Natural killer cell (primary cell): ENCODE data around the gene FTSJ3. TPM values are rescaled to one million over a fixed set of nuclear protein-coding genes. Genes with fewer than 3 reads are reported as not detected.

Experiments
- ATAC-seq, 3 donors: fragments of 150-1000 bp in 2 of 3; fragments of 200-7000 bp in 1 of 3; cut with Tn5 transposase; 1 replicate in 1 of 3; 2 replicates in 2 of 3; pipeline ENCODE4 v1.10.0; 2021; ENCODE audit warnings: mild to moderate bottlenecking in 2 of 3, moderate library complexity in 2 of 3
- DNase-seq, 2 donors: peaks; one replicate each; pipeline versions ENCODE4 v3.0.0 to v3.0.0-alpha.2; 2013 to 2021; ENCODE audit warnings: mixed read lengths in 1 of 2
- H3K27ac ChIP-seq: one replicate; pipeline ENCODE4 v1.5.1; 2013; ENCODE audit warnings: mild to moderate bottlenecking, low read length
- H3K27me3 ChIP-seq: one replicate; pipeline ENCODE4 v1.6.1; 2013; ENCODE audit warnings: low read length; ENCODE audit not compliant: control insufficient read depth, insufficient read depth
- H3K36me3 ChIP-seq: one replicate; pipeline ENCODE4 v1.6.1; 2013; ENCODE audit warnings: low read length; ENCODE audit not compliant: control insufficient read depth, insufficient read depth
- H3K4me1 ChIP-seq: one replicate; pipeline ENCODE4 v1.6.1; 2013; ENCODE audit warnings: low read length; ENCODE audit not compliant: control insufficient read depth, insufficient read depth
- H3K4me3 ChIP-seq: one replicate; pipeline ENCODE4 v1.5.1; 2013; ENCODE audit warnings: low read length
- H3K9me3 ChIP-seq: one replicate; pipeline ENCODE4 v1.6.1; 2013; ENCODE audit warnings: low read length; ENCODE audit not compliant: control insufficient read depth, insufficient read depth
- H3K27ac Mint-ChIP-seq, 2 donors: one replicate each; pipeline ENCODE4 v1.8.0; 2022; ENCODE audit warnings: mild to moderate bottlenecking in 2 of 2, mixed read lengths in 2 of 2, moderate library complexity in 1 of 2
- H3K27me3 Mint-ChIP-seq, 2 donors: one replicate each; pipeline ENCODE4 v1.8.0; 2022; ENCODE audit warnings: low read depth in 2 of 2, mixed read lengths in 2 of 2
- H3K36me3 Mint-ChIP-seq: one replicate; pipeline ENCODE4 v1.8.0; 2022; ENCODE audit warnings: mixed read lengths
- H3K4me1 Mint-ChIP-seq, 2 donors: one replicate each; pipeline ENCODE4 v1.8.0; 2022; ENCODE audit warnings: mixed read lengths in 2 of 2
- H3K4me3 Mint-ChIP-seq: one replicate; pipeline ENCODE4 v1.8.0; 2022; ENCODE audit warnings: mild to moderate bottlenecking, moderate library complexity, mixed read lengths
- H3K9me3 Mint-ChIP-seq, 2 donors: one replicate each; pipeline ENCODE4 v1.8.0; 2022; ENCODE audit warnings: mixed read lengths in 2 of 2
- CTCF ChIP-seq: fragments of 200-600 bp; IDR thresholded peaks from one replicate; pipeline ENCODE4 v1.8.0; 2022; ENCODE audit warnings: antibody characterized with exemption
- WGBS: methylation state at CpG from one replicate; pipeline ENCODE4 v1.1.7; 2013; ENCODE audit warnings: missing lambda C conversion rate; ENCODE audit not compliant: insufficient coverage; 5-methylcytosine and 5-hydroxymethylcytosine counted together
- intact Hi-C: fragments of 100-400 bp; cut with micrococcal nuclease; formaldehyde crosslinking; loops from one replicate; pipeline ENCODE4 v1.14.2; 2022
- total RNA-seq, 4 donors: library from RNA; stranded (reverse); fragments of 120-200 nt in 1 of 4; gene quantifications; one replicate each; pipeline versions ENCODE4 v1.2.3 to v1.2.4, GENCODE V29; 2013 to 2022

FTSJ3 gene
- total RNA-seq, 3 donors from 2014 or later (not counting 1 experiment from before 2014, with no cell fraction given): 35.2 to 53.5 (median 51.6) TPM

GRCh38 chr17:63780507-63780906 is 47.0 kb downstream of the FTSJ3 start:
- Histone ChIP-seq H3K4me1 (peaks cover 2% of the 10 kb centered on the region), H3K36me3 (peaks cover 24% of the 10 kb centered on the region), H3K9me3 (no peaks in the 10 kb centered on the region), H3K27ac (no peak overlapping the region), H3K4me3 (no peak overlapping the region), H3K27me3 (no peaks in the 10 kb centered on the region)
- peaks cover 44 to 61% of the 10 kb centered on the region in 2 donors for H3K4me1 Mint-ChIP-seq
- DNase-seq (no peak), ATAC-seq (no peak)
- no peak overlapping the region for H3K4me3 Mint-ChIP-seq
- intact Hi-C loops: no loop called here
- H3K9me3 Mint-ChIP-seq: no peaks in the 10 kb centered on the region
- peak overlapping the region in 1 of 2 donors; percentile 37 for H3K27ac Mint-ChIP-seq
- H3K36me3 Mint-ChIP-seq: no peaks in the 10 kb centered on the region
- H3K27me3 Mint-ChIP-seq: no peaks in the 10 kb centered on the region
- WGBS: 89% methylated on average over 1 of the region's 1 CpG
- TF ChIP-seq CTCF: no peak

- no peak for ATAC-seq
- peak overlapping the region; percentile 98 to 99 for H3K27ac Mint-ChIP-seq
- intact Hi-C loops: no loop called here
- no peaks in the 10 kb centered on the region for H3K36me3 Mint-ChIP-seq
- Histone ChIP-seq H3K27ac (no peak overlapping the region), H3K9me3 (no peaks in the 10 kb centered on the region), H3K4me3 (no peak overlapping the region), H3K36me3 (peaks cover 13% of the 10 kb centered on the region), H3K4me1 (peaks cover 22% of the 10 kb centered on the region), H3K27me3 (no peaks in the 10 kb centered on the region)
- H3K9me3 Mint-ChIP-seq: no peaks in the 10 kb centered on the region
- H3K4me1 Mint-ChIP-seq: peaks cover 56 to 68% of the 10 kb centered on the region in 2 donors
- peak overlapping the region; percentile 95 for H3K4me3 Mint-ChIP-seq
- DNase-seq: no peak
- H3K27me3 Mint-ChIP-seq: no peaks in the 10 kb centered on the region
- 43% methylated on average over 7 of the region's 8 CpGs for WGBS
- no peak for TF ChIP-seq CTCF
These were observed 52.0 kb downstream of the FTSJ3 start for GRCh38 chr17:63775420-63775819.

GRCh38 chr17:63774969-63775265 is 52.5 kb downstream of the FTSJ3 start:
- Histone ChIP-seq H3K9me3 (no peaks in the 10 kb centered on the region), H3K4me1 (peaks cover 22% of the 10 kb centered on the region), H3K27ac (peak overlapping the region; percentile 76), H3K36me3 (peaks cover 13% of the 10 kb centered on the region), H3K4me3 (peak overlapping the region; percentile 88), H3K27me3 (no peaks in the 10 kb centered on the region)
- ATAC-seq: no peak
- no peaks in the 10 kb centered on the region for H3K27me3 Mint-ChIP-seq
- H3K36me3 Mint-ChIP-seq: no peaks in the 10 kb centered on the region
- peak overlapping the region; percentile 95 for H3K4me3 Mint-ChIP-seq
- peaks cover 56 to 68% of the 10 kb centered on the region in 2 donors for H3K4me1 Mint-ChIP-seq
- DNase-seq: peak in 1 of 2 donors; percentile 42
- no peaks in the 10 kb centered on the region for H3K9me3 Mint-ChIP-seq
- intact Hi-C loops: loop anchor here (5.0 kb wide), 2 partner anchors 153 to 732 kb away; partner anchors contain the start of genes CEP95, DDX5 and MAP3K3
- peak overlapping the region; percentile 98 to 99 for H3K27ac Mint-ChIP-seq
- TF ChIP-seq CTCF: no peak
- 9% methylated on average over 4 of the region's 4 CpGs for WGBS
